RWPE1 (cell line): Measurements from ENCODE around the gene MVK.

Experiments
- CTCF ChIA-PET: fragments of 350-600 bp; sonication (Branson Sonifier 250); formaldehyde crosslinking; extraction: SDS; loops from one replicate; lab custom pipeline; 2021; lab: Yijun Ruan, JAX
- POLR2A ChIA-PET: fragments of 400-600 bp; formaldehyde crosslinking; extraction: SDS; loops from one replicate; lab custom pipeline; 2020; ENCODE audit warnings: antibody characterized with exemption; ENCODE audit not compliant: low non-redundant PET; lab: Yijun Ruan, JAX
- DNase-seq: peaks from one replicate; pipeline ENCODE4 v3.0.0; 2012; ENCODE audit warnings: low spot score
- H3K27ac ChIP-seq: fragments of 450-650 bp; 2 replicates; pipeline ENCODE4 v1.5.1; 2017
- TF ChIP-seq, protein P1 (sequence below): fragments of 450-650 bp; conservative IDR thresholded peaks from 2 replicates; pipeline ENCODE4 v1.5.1; 2017; ENCODE audit warnings: low read depth, mild to moderate bottlenecking

Gene MVK

DNA sequence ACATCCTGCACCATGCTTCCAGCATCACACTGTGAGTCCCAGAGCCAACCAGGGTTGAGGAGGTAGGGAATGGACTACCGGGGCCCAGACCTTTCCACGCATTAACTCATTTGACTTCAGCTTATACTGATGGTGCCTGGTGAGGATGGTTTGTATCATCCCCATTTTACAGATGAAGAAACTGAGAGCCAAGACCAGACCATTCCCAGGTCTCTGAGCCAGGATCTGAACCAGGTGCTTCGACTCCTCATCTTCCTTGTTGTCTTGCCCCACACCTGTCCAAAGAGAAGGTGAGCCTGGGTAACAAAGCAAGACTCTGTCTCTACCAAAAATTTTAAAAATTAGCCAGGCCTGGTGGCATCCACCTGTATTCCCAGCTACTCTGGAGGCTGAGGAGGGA lies 64.4 kb downstream of the MVK start:
- TF ChIP-seq, protein P1, sequence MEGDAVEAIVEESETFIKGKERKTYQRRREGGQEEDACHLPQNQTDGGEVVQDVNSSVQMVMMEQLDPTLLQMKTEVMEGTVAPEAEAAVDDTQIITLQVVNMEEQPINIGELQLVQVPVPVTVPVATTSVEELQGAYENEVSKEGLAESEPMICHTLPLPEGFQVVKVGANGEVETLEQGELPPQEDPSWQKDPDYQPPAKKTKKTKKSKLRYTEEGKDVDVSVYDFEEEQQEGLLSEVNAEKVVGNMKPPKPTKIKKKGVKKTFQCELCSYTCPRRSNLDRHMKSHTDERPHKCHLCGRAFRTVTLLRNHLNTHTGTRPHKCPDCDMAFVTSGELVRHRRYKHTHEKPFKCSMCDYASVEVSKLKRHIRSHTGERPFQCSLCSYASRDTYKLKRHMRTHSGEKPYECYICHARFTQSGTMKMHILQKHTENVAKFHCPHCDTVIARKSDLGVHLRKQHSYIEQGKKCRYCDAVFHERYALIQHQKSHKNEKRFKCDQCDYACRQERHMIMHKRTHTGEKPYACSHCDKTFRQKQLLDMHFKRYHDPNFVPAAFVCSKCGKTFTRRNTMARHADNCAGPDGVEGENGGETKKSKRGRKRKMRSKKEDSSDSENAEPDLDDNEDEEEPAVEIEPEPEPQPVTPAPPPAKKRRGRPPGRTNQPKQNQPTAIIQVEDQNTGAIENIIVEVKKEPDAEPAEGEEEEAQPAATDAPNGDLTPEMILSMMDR = no peak
- CTCF ChIA-PET = no interaction called here
- H3K27ac ChIP-seq = no peak overlapping the region
- POLR2A ChIA-PET = no interaction called here
- no peak for DNase-seq

DNA sequence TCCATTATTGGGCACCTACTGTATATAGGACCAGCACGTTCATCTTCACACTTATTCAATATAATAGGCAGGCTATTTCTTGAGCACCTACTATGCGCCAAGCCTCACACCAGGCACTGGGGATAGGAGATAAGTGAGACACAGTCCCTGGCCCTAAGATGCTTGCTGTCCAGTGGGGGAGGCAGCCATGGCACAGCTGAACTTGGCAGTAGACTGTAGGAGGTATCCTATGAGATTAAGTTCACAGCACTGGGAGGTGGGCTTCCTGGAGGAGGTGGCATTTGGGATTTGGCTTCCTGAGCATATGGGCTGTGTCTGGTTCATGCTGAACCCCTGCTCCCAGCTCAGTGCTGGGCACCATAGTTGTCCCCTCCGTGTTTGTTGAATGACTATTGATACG lies 65.1 kb downstream of the MVK start:
- TF ChIP-seq, protein P1 = no peak
- H3K27ac ChIP-seq = no peak overlapping the region
- ChIA-PET POLR2A (no interaction called here), CTCF (no interaction called here)
- no peak for DNase-seq

DNA sequence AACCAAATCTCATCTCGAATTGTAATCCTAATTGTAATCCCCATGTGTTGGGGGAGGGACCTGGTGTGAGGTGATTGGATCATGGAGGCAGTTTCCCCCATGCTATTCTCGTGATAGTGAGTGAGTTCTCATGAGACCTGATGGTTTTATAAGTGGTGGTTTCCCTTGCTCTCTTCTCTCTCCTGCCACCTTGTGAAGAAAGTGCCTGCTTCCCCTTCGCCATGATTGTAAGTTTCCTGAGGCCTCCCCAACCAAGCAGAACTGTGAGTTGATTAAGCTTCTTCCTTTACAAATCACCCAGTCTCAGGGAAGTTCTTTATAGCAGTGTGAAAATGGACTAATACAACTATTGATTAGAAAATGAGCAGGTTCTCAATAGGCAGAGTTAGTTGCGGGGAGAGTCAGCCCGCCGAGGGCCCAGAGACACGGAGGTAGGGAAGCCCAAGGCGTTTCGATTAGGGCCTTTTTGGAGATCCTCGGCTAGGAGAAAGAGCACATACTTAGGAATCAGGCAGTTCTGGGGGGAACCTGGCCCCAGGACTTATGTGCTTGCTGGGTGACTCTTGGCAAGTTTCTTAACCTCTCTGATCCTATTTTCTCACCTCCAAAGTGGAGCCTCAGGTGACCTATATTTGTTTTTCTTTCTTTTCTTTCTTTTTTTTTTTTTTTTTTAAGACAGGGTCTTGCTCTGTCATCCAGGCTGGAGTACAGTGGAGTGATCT lies 65.7 kb downstream of the MVK start:
- ChIA-PET CTCF (interaction anchor here (0.7 kb wide), 1 partner anchor 1709 kb away, joined by 3 read pairs; no protein-coding TSS in a partner anchor), POLR2A (no interaction called here)
- TF ChIP-seq, protein P1 = no peak
- no peak overlapping the region for H3K27ac ChIP-seq
- DNase-seq = no peak

DNA sequence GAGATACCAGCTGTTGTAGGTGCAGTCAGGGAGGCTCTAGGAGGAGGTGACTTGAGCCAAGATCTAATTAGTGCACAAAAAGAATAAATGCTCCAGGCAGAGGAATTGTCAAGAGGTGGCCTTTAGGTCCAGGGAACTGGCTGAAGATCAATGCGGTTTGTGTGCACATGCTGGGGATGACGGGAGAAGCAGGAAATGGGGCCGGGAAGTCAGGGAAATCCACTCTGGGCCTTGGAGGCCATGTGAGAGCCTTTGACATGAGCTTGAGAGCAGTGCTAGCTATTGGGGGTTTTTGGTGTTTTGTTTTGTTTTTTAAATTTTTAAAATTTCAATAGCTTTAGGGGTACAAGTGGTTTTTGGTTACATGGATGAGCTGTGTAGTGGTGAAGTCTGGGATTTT lies 67.4 kb downstream of the MVK start:
- no peak for DNase-seq
- ChIA-PET POLR2A (no interaction called here), CTCF (interaction anchor here (0.6 kb wide), 1 partner anchor 211 kb away, joined by 5 read pairs; no protein-coding TSS in a partner anchor)
- TF ChIP-seq, protein P1 = no peak
- no peak overlapping the region for H3K27ac ChIP-seq

DNA sequence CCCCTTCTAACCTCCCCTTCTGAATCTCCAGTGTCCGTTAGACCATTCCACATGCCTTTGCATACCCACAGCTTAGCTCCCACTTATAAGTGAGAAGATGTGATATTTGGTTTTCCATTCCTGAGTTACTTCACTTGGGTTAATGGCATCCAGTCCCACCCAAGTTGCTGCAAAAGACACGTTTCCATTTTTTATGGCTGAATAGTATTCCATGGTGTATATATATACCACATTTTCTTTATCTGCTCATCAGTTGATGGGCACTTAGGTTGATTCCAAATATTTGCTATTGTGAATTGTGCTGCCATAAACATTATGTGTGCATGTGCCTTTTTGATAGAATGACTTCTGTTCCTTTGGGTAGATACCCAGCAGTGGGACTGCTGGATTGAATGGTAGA lies 67.8 kb downstream of the MVK start:
- H3K27ac ChIP-seq = no peak overlapping the region
- no peak for DNase-seq
- ChIA-PET CTCF (interaction anchor here (0.6 kb wide), 1 partner anchor 211 kb away, joined by 5 read pairs; no protein-coding TSS in a partner anchor), POLR2A (no interaction called here)
- TF ChIP-seq, protein P1 = no peak

DNA sequence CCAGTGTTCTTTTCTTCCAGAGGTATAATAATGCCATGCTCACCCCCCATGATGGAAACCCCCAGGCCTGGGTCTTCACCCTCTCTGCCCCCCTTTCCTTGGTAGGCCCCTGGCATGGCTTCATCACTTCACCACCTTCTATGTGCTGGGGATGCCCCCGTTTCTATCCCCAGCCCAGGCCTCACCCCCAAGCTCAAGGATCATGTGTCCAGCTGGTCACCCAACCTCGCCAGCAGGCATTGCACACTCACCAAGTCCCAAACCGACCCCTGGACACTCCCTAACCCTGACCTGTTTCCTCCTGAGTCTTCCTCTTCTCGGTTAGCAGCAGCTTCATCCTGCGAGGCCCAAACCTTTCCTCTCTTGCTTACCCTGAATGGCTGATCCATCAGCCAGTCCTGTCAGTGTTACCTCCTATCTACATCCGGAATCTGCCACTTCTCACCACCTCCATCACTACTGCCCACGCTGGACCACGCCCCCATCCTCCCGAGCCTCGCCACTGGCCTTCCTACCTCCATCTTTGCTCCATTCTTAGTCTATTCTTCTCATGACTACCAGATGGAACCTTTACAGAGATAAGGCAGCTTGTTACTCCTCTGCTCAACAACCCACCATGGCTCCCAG lies 69.0 kb downstream of the MVK start:
- DNase-seq = no peak
- H3K27ac ChIP-seq = no peak overlapping the region
- POLR2A ChIA-PET = no interaction called here
- TF ChIP-seq, protein P1 = no peak
- CTCF ChIA-PET = interaction anchor here (1.3 kb wide), 1 partner anchor 45 kb away, joined by 3 read pairs; no protein-coding TSS in a partner anchor
